ENCODE measurements around the gene PIK3IP1. TPM values are rescaled to one million over a fixed set of nuclear protein-coding genes. Genes with fewer than 3 reads are reported as not detected.
A peak's percentile ranks its signal among the peaks of the same experiment; 100 is the strongest.

The PIK3IP1 gene
- total RNA-seq, 1 donor from 2014 or later, result 20.3 TPM

- POLR2A ChIA-PET, result interaction anchor here (0.5 to 4.7 kb wide), 17 partner anchors 9 to 654 kb away, joined by 3 to 68 read pairs (median 7); partner anchors contain the start of genes LIMK2, MORC2, PATZ1 and PISD
- Mint-ChIP-seq H3K36me3 (ENCODE audit: low read depth) (peaks cover 41% of the 10 kb centered on the region), H3K4me1 (peaks cover 87% of the 10 kb centered on the region), H3K9me3 (no peaks in the 10 kb centered on the region), H3K27me3 (no peaks in the 10 kb centered on the region), H3K4me3 (peak overlapping the region; percentile 92), H3K27ac (peak overlapping the region; percentile 100)
- TF ChIP-seq, protein P1, sequence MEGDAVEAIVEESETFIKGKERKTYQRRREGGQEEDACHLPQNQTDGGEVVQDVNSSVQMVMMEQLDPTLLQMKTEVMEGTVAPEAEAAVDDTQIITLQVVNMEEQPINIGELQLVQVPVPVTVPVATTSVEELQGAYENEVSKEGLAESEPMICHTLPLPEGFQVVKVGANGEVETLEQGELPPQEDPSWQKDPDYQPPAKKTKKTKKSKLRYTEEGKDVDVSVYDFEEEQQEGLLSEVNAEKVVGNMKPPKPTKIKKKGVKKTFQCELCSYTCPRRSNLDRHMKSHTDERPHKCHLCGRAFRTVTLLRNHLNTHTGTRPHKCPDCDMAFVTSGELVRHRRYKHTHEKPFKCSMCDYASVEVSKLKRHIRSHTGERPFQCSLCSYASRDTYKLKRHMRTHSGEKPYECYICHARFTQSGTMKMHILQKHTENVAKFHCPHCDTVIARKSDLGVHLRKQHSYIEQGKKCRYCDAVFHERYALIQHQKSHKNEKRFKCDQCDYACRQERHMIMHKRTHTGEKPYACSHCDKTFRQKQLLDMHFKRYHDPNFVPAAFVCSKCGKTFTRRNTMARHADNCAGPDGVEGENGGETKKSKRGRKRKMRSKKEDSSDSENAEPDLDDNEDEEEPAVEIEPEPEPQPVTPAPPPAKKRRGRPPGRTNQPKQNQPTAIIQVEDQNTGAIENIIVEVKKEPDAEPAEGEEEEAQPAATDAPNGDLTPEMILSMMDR (IDR thresholded peaks at IDR 0.05), result no peak
- CTCF ChIA-PET, result interaction anchor here (1.4 to 2.8 kb wide), 3 partner anchors 17 to 78 kb away, joined by 5 to 29 read pairs (median 6); partner anchors contain the start of gene LIMK2
- ATAC-seq (ENCODE audit: low read depth) (no peak), DNase-seq (no peak)
- intact Hi-C loops (cut with micrococcal nuclease), result no loop called here
Measured at GRCh38 chr22:31289344-31289743, 2.9 kb downstream of the PIK3IP1 start.

- ATAC-seq (ENCODE audit: low read depth) (no peak), DNase-seq (no peak)
- Mint-ChIP-seq H3K27me3 (no peaks in the 10 kb centered on the region), H3K27ac (peak overlapping the region; percentile 100), H3K9me3 (no peaks in the 10 kb centered on the region), H3K4me1 (peaks cover 81% of the 10 kb centered on the region), H3K36me3 (ENCODE audit: low read depth) (peaks cover 48% of the 10 kb centered on the region), H3K4me3 (peak overlapping the region; percentile 92)
- POLR2A ChIA-PET, result interaction anchor here (0.6 to 2.6 kb wide), 13 partner anchors 9 to 653 kb away, joined by 3 to 31 read pairs (median 3); partner anchors contain the start of genes LIMK2, PATZ1, RNF185 and SLC35E4
- CTCF ChIA-PET, result interaction anchor here (1.8 to 2.8 kb wide), 2 partner anchors 16 to 25 kb away, joined by 6 to 29 read pairs; no protein-coding TSS in a partner anchor
- TF ChIP-seq, protein P1 (IDR thresholded peaks at IDR 0.05), result no peak
- intact Hi-C loops (cut with micrococcal nuclease), result no loop called here
Measured at GRCh38 chr22:31288496-31289240, 3.6 kb downstream of the PIK3IP1 start.

GRCh38 chr22:31287818-31288495 lies 4.3 kb downstream of the PIK3IP1 start:
- intact Hi-C loops (cut with micrococcal nuclease), result no loop called here
- peaks cover 55% of the 10 kb centered on the region for H3K36me3 Mint-ChIP-seq (ENCODE audit: low read depth)
- H3K27me3 Mint-ChIP-seq, result no peaks in the 10 kb centered on the region
- H3K4me3 Mint-ChIP-seq, result peak overlapping the region; percentile 62
- TF ChIP-seq, protein P1 (IDR thresholded peaks at IDR 0.05), result no peak
- no peak for DNase-seq
- CTCF ChIA-PET, result interaction anchor here (1.8 kb wide), 1 partner anchor 15 kb away, joined by 6 read pairs; no protein-coding TSS in a partner anchor
- ATAC-seq (ENCODE audit: low read depth), result peak; percentile 12
- H3K4me1 Mint-ChIP-seq, result peaks cover 76% of the 10 kb centered on the region
- peak overlapping the region; percentile 100 for H3K27ac Mint-ChIP-seq
- POLR2A ChIA-PET, result interaction anchor here (0.6 to 1.7 kb wide), 5 partner anchors 25 to 358 kb away, joined by 3 to 9 read pairs (median 3); partner anchors contain the start of gene PATZ1
- no peaks in the 10 kb centered on the region for H3K9me3 Mint-ChIP-seq

DNA sequence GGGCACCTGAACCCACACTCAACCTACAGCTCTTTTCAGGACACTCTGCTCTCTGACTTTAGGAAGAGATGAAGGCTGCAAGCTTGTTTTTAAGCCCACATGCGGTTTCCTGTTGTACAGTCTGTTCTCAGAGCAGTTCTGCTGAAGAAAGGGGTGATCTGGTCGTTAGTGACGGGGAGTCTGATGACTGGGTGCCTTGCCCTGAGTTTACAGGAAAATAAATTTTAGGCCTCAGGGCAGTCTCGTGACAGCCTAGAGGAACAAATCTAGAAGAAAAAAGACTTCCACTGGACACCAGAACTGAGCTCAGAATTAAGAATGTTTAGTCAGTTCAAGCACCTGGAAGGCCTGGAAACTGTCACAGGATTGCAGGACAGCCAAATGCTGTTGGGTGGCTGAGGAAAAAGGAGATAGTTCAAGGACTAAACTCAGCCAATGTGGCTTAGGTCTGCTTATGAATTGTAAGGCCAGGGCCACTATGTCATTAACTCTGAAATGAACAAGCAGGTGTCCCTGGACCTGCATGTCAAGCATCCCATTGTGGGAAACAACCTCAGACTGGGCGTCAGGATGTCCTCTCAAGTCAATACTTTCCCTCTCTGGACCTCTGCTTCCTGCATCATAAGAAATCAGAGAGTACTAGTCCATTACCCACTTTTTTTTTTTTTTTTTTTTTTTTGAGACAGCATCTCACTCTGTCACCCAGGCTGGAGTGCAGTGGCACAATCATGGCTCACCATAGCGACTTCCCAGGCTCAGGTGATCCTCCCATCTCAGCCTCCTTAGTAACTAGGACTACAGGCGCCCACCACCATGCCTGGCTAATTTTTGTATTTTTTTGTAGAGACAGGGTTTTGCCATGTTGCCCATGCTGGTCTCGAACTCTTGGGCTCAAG lies 5.7 kb downstream of the PIK3IP1 start:
- peaks cover 64% of the 10 kb centered on the region for H3K36me3 Mint-ChIP-seq (ENCODE audit: low read depth)
- no peak for ATAC-seq (ENCODE audit: low read depth)
- H3K9me3 Mint-ChIP-seq, result no peaks in the 10 kb centered on the region
- H3K4me1 Mint-ChIP-seq, result peaks cover 66% of the 10 kb centered on the region
- no peak overlapping the region for H3K4me3 Mint-ChIP-seq
- CTCF ChIA-PET, result interaction anchor here (0.8 to 2.9 kb wide), 2 partner anchors 10 to 27 kb away, joined by 3 to 12 read pairs; no protein-coding TSS in a partner anchor
- H3K27me3 Mint-ChIP-seq, result no peaks in the 10 kb centered on the region
- POLR2A ChIA-PET, result interaction anchor here (0.7 to 1.1 kb wide), 7 partner anchors 14 to 318 kb away, joined by 3 to 6 read pairs (median 3); partner anchors contain the start of genes LIMK2, MORC2, PATZ1 and TUG1
- no peak for DNase-seq
- intact Hi-C loops (cut with micrococcal nuclease), result no loop called here
- TF ChIP-seq, protein P1 (IDR thresholded peaks at IDR 0.05), result no peak
- H3K27ac Mint-ChIP-seq, result peak overlapping the region; percentile 100

All from activated B cell treated with CpG ODN at 0.5 μM for 24 hours (primary cell).